HCT116 (cell line): ENCODE data around the gene PCNX1. TPM values are rescaled to one million over a fixed set of nuclear protein-coding genes. Genes with fewer than 3 reads are reported as not detected.
"Not testable (repeated sequence)": the region's sequence is repeated elsewhere in the genome, so short reads cannot be mapped to it uniquely, and the experiment has no call there.

Experiments
- ATAC-seq: fragments of 200-7000 bp; cut with Tn5 transposase; 2 replicates; pipeline ENCODE4 v1.9.1; 2020; ENCODE audit warnings: mild to moderate bottlenecking, moderate library complexity
- BruUV-seq: library from RNA; stranded (reverse); fragments of 400-500 nt; replicated peaks from 2 replicates; lab custom pipeline; 2021; lab: Mats Ljungman, UMichigan
- CTCF ChIA-PET: fragments of 300-600 bp; sonication (Branson Sonifier 250); formaldehyde crosslinking; loops from one replicate; lab custom pipeline; 2021; ENCODE audit warnings: antibody characterized with exemption; lab: Charles Lee
- POLR2A ChIA-PET: fragments of 300-600, 350-600 bp; sonication (Branson Sonifier 250); formaldehyde crosslinking; loops from one replicate; lab custom pipeline; 2021; ENCODE audit warnings: antibody characterized with exemption; lab: Charles Lee
- RAD21 ChIA-PET, 2 experiments: fragments of 300-600 bp; sonication (Branson Sonifier 250); formaldehyde crosslinking; loops; one replicate each; lab custom pipeline; 2023; ENCODE audit warnings: low total read pairs in 2 of 2; ENCODE audit not compliant: uncharacterized antibody in 2 of 2, unreplicated experiment in 2 of 2, low non-redundant PET in 1 of 2; lab: Charles Lee
- DNase-seq: peaks from one replicate; pipeline ENCODE4 v3.0.0-alpha.2; 2010; ENCODE audit warnings: low read depth, low spot score
- H2AFZ ChIP-seq: fragments of 200-600 bp; shearing (Covaris generic), sonication (generic); 2 replicates; pipeline ENCODE4 v1.6.1; 2017; ENCODE audit warnings: low read depth, mixed run types, mixed read lengths, antibody characterized with exemption, low read length; ENCODE audit not compliant: poor library complexity, severe bottlenecking
- H3K27ac ChIP-seq: 2 replicates; pipeline ENCODE4 v1.5.1; 2012; ENCODE audit warnings: low read depth, low read length
- H3K27me3 ChIP-seq: fragments of 200-600 bp; sonication (generic); 2 replicates; pipeline ENCODE4 v1.6.1; 2016; ENCODE audit warnings: mixed run types, low read length, mixed read lengths; ENCODE audit not compliant: insufficient read depth
- H3K36me3 ChIP-seq, 2 experiments: fragments of 200-500 bp in 1 of 2; fragments of 200-600 bp in 1 of 2; sonication (Bioruptor generic) in 1 of 2; sonication (generic) in 1 of 2; 2 replicates each; pipeline versions ENCODE4 v1.5.1 to v1.6.1; 2014 to 2016; ENCODE audit warnings: low read length in 2 of 2, inconsistent platforms in 1 of 2, mixed read lengths in 1 of 2, mixed run types in 1 of 2; ENCODE audit not compliant: insufficient read depth in 2 of 2, control insufficient read depth in 1 of 2
- H3K4me1 ChIP-seq, 2 experiments: fragments of 200-600 bp in 1 of 2; sonication (generic) in 1 of 2; 2 replicates each; pipeline versions ENCODE4 v1.5.1 to v1.6.1; 2012 to 2017; ENCODE audit warnings: low read length in 2 of 2, inconsistent platforms in 1 of 2, mild to moderate bottlenecking in 1 of 2, mixed read lengths in 1 of 2, mixed run types in 1 of 2, moderate library complexity in 1 of 2; ENCODE audit not compliant: insufficient read depth in 2 of 2, control insufficient read depth in 1 of 2
- H3K4me2 ChIP-seq: fragments of 200-600 bp; sonication (generic); 2 replicates; pipeline ENCODE4 v1.6.1; 2017; ENCODE audit warnings: mixed run types, low read length, mixed read lengths
- H3K4me3 ChIP-seq, 2 experiments: fragments of 200-600 bp in 1 of 2; sonication (generic) in 1 of 2; replicated peaks in 1 of 2; 2 replicates each; pipeline ENCODE4 v1.5.1; 2011 to 2016; ENCODE audit warnings: low read length in 2 of 2, control low read depth in 1 of 2, low read depth in 1 of 2, mild to moderate bottlenecking in 1 of 2, mixed read lengths in 1 of 2, mixed run types in 1 of 2
- H3K79me2 ChIP-seq: fragments of 200-600 bp; sonication (generic); 2 replicates; pipeline ENCODE4 v1.6.1; 2017; ENCODE audit warnings: mild to moderate bottlenecking, mixed run types, low read length, moderate library complexity, mixed read lengths; ENCODE audit not compliant: insufficient read depth
- H3K9ac ChIP-seq: fragments of 200-600 bp; sonication (generic); 2 replicates; pipeline ENCODE4 v1.6.1; 2016; ENCODE audit warnings: low read length, mixed read lengths
- H3K9me2 ChIP-seq: fragments of 200-600 bp; sonication (generic), shearing (Covaris generic); 2 replicates; pipeline ENCODE4 v1.6.1; 2017; ENCODE audit warnings: mixed run types, mild to moderate bottlenecking, moderate library complexity; ENCODE audit not compliant: insufficient read depth
- H3K9me3 ChIP-seq, 2 experiments: fragments of 200-500 bp in 1 of 2; fragments of 200-600 bp in 1 of 2; sonication (Bioruptor generic) in 1 of 2; sonication (generic) in 1 of 2; 2 replicates each; pipeline ENCODE4 v1.6.1; 2014 to 2017; ENCODE audit warnings: low read length in 2 of 2, mixed read lengths in 2 of 2, inconsistent platforms in 1 of 2, low read depth in 1 of 2, mild to moderate bottlenecking in 1 of 2, mixed run types in 1 of 2, moderate library complexity in 1 of 2; ENCODE audit not compliant: control insufficient read depth in 1 of 2, insufficient read depth in 1 of 2
- H4K20me1 ChIP-seq: fragments of 200-600 bp; sonication (generic), shearing (Covaris generic); 2 replicates; pipeline ENCODE4 v1.6.1; 2017; ENCODE audit warnings: mixed run types, mild to moderate bottlenecking, moderate library complexity; ENCODE audit not compliant: insufficient read depth
- POLR2AphosphoS5 ChIP-seq: IDR thresholded peaks from 2 replicates; pipeline ENCODE4 v1.6.1; 2011; ENCODE audit warnings: mild to moderate bottlenecking, low read depth, low read length, moderate library complexity
- intact Hi-C: fragments of 100-400 bp; cut with micrococcal nuclease; formaldehyde crosslinking; loops from 2 replicates; pipeline ENCODE4 v1.10.0; 2022
- total RNA-seq: library from RNA; stranded (reverse); gene quantifications from one replicate; pipeline ENCODE4 v1.2.1, GENCODE V29; 2021; ENCODE audit not compliant: unreplicated experiment
- TF ChIP-seq, protein P1 (sequence below): IDR thresholded peaks from 2 replicates; pipeline ENCODE4 v1.6.1; 2011; ENCODE audit warnings: mild to moderate bottlenecking, low read length, moderate library complexity; ENCODE audit not compliant: insufficient replicate concordance; ENCODE audit errors: extremely low read depth

PCNX1 gene
- total RNA-seq, 1 experiment from 2014 or later = 52.2 TPM

DNA sequence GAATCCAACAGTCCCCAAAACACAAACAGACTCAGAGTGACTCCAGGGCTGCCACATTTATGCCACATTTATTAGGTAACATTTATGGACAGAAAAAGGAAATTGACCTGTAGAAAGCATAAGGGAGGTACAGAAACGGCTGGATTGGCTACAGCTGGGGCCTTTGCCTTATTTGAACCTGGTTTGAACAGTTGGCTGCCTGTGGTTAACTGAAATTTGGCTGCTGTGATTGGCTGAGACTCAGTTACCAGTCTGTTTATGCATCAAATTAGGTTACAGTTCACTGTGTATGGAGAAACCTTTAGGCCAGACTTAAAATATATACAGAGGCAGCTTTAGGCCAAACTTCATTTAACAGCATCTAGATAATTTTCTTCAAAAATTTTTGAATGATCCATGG is 27.8 kb upstream of the PCNX1 start:
- RAD21 ChIA-PET = no interaction called here

DNA sequence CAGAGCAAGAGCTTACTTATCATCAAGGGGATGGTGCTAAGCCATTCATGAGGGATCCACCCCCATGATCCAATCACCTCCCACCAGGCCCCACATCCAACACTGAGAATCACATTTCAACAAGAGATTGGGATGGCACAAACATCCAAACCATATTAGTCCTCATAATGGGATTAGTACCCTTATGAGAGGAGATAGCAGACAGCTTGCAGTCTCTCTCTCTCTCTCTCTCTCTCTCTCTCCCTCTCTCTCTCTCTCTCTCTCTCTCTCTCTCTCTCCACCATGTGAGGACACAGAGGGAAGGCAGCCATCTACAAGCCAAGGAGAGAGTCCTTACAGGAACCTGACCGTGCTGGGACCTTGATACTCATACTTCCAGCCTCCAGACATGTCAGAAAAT is 26.4 kb upstream of the PCNX1 start:
- CTCF ChIA-PET, H3K4me3 ChIP-seq, ATAC-seq, H3K79me2 ChIP-seq, H3K9me2 ChIP-seq, DNase-seq, H4K20me1 ChIP-seq, intact Hi-C loops, H3K4me2 ChIP-seq, BruUV-seq, H3K27ac ChIP-seq, H3K9me3 ChIP-seq, H2AFZ ChIP-seq, H3K27me3 ChIP-seq, POLR2A ChIA-PET, H3K4me1 ChIP-seq, H3K9ac ChIP-seq, RAD21 ChIA-PET, H3K36me3 ChIP-seq: not testable (repeated sequence)

More for the DNA sequence above, 27.8 kb upstream of the PCNX1 start:
- no peaks in the 10 kb centered on the region for H3K36me3 ChIP-seq
- no peaks in the 10 kb centered on the region for H3K79me2 ChIP-seq
- no peak overlapping the region for H3K4me3 ChIP-seq
- DNase-seq (no peak), ATAC-seq (no peak)
- H3K9me2 ChIP-seq = no peaks in the 10 kb centered on the region
- H3K9me3 ChIP-seq = no peaks in the 10 kb centered on the region
- no peak overlapping the region for H2AFZ ChIP-seq
- POLR2A ChIA-PET = no interaction called here
- no TSS peak for BruUV-seq
- no peaks in the 10 kb centered on the region for H3K27me3 ChIP-seq
- CTCF ChIA-PET = no interaction called here
- TF ChIP-seq, protein P1, sequence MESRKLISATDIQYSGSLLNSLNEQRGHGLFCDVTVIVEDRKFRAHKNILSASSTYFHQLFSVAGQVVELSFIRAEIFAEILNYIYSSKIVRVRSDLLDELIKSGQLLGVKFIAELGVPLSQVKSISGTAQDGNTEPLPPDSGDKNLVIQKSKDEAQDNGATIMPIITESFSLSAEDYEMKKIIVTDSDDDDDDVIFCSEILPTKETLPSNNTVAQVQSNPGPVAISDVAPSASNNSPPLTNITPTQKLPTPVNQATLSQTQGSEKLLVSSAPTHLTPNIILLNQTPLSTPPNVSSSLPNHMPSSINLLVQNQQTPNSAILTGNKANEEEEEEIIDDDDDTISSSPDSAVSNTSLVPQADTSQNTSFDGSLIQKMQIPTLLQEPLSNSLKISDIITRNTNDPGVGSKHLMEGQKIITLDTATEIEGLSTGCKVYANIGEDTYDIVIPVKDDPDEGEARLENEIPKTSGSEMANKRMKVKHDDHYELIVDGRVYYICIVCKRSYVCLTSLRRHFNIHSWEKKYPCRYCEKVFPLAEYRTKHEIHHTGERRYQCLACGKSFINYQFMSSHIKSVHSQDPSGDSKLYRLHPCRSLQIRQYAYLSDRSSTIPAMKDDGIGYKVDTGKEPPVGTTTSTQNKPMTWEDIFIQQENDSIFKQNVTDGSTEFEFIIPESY = no peak
- TF ChIP-seq POLR2AphosphoS5 = no peak
- peaks cover 0 to 6% of the 10 kb centered on the region in 2 experiments; a peak in 2 of 4 replicates for H3K4me1 ChIP-seq
- H3K27ac ChIP-seq = no peak overlapping the region
- H3K4me2 ChIP-seq = no peak overlapping the region
- intact Hi-C loops = no loop called here
- H3K9ac ChIP-seq = no peak overlapping the region
- no peaks in the 10 kb centered on the region for H4K20me1 ChIP-seq
